Stimulated activated naive CD4-positive, alpha-beta T cell (primary cell): Measurements from ENCODE around the gene ACSL5.

ENCODE experiments used
- DNase-seq, 6 experiments: peaks; one replicate each; lab custom pipeline; 2025; lab: John Stamatoyannopoulos, UW

ACSL5 gene

GRCh38 chr10:112373912-112374338, at the start of gene ACSL5:
ACSL5 (plus strand) TSS chr10:112374116; CDS start chr10:112394947, 20,831 bp downstream.
- DNase-seq = no peak

- DNase-seq = no peak
These were observed 46.2 kb upstream of the ACSL5 start for GRCh38 chr10:112327678-112328077.

- DNase-seq = no peak
These were observed 43.8 kb upstream of the ACSL5 start for GRCh38 chr10:112330162-112330561.

DNA sequence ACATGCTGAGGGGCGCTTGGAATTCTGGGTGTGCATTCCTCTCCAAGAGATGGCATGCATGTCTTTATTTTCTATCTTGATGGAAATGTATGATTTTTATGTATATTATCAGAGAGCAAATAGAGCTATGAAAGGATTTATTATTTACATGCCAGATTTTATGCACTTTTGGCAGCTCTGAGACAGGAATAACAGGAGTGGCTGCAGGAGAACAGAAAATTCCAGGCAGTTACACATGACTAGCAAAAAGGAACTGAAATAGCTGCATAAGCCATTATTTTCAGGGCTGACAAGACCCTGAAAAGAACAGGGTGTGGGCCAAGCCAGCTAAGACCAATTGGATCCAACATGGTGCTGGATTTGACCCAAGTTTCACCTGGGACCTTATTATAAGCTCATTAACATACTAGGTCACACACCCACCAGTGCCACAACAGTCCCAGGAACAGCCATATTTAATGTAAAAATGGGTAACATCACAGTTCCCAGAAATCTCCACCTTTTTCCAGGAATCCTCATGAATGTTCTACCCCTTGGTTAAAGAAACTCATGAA, 43.2 kb upstream of the ACSL5 start:
- no peak for DNase-seq

- DNase-seq = no peak
These were observed 41.9 kb upstream of the ACSL5 start for GRCh38 chr10:112332022-112332421.

DNA sequence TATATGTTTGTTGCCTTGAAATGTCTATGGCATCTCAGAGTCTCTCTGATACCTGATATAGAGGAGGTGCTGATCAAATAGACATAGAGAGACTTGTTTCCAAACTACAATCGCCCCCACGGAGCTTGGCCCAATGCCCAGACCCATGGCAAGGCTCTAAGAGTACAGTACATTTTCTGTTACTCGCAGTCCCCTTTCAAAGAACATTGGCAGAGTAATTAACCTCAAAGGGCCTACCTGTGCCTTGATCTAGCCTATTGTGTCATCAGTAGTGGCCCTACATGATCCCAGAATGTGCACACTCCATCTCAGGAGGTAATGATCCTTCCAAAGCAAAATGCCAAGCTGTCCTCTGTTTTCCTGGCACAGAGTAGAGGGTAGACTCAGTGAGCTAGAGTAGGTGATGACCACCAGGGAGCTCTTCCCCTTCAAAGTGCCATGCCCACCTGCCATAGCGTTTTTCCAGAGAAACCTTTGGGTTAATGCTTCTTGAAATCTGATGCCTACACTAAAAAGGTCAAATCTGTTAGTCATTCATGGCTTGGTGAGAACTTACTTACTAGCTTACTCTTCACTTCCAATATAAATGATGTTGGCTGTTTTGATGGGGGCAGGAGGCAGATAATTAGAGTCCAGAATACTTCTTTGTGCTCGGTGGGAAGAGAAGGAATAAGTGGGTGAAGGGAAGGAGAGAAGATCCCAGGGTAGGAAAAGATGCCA, 41.2 kb upstream of the ACSL5 start:
- DNase-seq = no peak

GRCh38 chr10:112333452-112333851, 40.5 kb upstream of the ACSL5 start:
- no peak for DNase-seq

- DNase-seq = no peak
These were observed 38.6 kb upstream of the ACSL5 start for GRCh38 chr10:112335111-112335867.

- DNase-seq = no peak
These were observed 38.0 kb upstream of the ACSL5 start for GRCh38 chr10:112335868-112336265.

- no peak for DNase-seq
These were observed 37.2 kb upstream of the ACSL5 start for GRCh38 chr10:112336556-112337201.

DNA sequence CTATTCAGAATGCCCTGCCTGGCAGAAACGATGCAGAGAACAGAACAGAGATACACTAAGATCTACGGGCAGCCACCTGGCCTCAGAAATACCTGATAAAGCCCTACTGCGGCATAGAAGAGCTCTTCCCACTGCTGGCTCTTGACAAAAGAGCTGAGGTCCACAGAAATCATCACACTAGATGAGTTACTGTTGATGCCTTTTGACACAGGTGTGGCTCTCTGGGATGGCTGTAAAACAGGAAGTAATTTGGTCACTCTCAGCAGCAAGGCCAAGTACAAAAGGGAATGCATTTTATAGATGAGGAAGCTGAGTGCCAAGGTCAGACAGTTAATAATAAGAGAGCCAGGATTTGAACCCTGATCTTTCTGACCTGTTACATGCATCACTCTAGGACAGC, 35.0 kb upstream of the ACSL5 start:
- DNase-seq = no peak

GRCh38 chr10:112340601-112341000, 33.3 kb upstream of the ACSL5 start:
- no peak for DNase-seq

DNA sequence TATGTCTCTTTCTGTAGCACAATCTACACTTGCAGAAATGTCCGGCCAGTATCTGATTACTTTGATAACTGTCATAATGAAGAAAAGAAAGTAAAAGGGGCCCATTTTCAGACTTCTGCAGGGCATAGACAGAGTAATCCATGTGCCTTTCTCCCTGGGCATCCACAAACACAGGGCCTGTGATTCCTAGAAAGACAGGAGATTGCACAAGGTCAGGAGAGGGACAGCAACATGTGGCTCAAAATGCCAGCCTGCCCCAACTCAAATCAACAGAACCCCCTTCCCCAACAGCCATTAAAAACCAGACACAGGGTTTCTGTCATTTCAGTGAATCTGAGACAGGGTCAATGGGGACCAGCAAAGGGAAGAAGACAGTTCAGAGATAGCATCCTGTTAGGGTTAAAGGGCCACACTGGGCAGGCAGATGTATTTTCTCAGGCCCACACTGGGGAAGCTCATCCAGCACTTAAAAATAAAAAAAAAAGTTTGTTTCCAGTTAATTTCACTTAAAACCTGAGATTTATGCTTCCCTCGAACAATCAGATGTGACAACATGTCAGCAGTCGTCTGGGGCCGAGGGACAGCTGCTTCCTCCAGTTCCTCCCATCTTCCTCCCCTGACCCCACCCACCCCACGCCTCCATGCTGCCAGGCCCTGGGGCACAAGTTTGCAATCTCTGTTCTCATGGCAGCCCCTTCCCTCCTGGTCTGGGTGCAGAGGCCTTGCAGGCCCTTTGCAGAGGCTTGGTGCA, 30.7 kb upstream of the ACSL5 start:
- DNase-seq = no peak

- DNase-seq = no peak
These were observed 29.7 kb upstream of the ACSL5 start for GRCh38 chr10:112344261-112344660.

GRCh38 chr10:112345202-112345601, 28.7 kb upstream of the ACSL5 start:
- DNase-seq = no peak

DNA sequence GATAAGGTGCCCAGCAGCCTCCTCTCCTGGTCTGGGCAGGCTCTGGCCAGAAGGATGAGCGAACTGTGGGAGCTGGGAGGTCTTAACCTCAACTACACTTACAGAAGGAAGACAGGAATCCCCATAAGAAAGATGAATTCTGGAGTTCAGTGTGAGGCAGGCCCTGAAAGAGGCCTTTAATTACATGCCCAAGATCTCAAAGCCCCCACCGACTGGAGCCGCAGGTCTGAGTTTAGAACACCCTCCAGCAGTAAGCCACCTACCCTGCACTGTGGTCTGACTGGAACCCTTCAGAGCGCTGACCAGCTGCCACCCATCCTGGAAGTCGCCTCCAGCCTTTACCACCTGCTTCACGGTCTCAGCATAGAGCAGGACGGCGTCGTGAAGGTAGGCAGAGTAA, 28.2 kb upstream of the ACSL5 start:
- DNase-seq = no peak

DNA sequence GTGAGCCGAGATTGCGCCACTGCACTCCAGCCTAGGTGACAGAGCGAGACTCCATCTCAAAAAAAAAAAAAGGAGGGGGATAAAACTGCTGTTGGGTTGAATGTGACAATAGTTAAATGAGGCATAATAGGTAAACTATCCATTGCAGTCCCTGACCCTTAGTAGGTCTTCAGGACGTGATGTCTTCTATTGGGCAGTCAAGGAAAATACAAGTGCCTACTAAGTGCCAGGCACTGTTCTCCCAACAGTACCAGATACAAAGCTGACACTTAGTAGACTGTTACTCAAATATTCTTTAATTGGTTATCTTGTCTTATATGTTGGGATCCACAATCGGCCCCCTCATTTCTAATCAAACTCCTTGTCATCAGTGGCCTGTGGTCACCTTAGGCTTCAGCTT, 27.1 kb upstream of the ACSL5 start:
- no peak for DNase-seq

- no peak for DNase-seq
These were observed 25.9 kb upstream of the ACSL5 start for GRCh38 chr10:112347709-112348671.

GRCh38 chr10:112348759-112349158, 25.2 kb upstream of the ACSL5 start:
- DNase-seq = no peak

GRCh38 chr10:112349521-112350085, 24.3 kb upstream of the ACSL5 start:
- DNase-seq = no peak
